TTC549 (cell line): ENCODE measurements around the gene NCBP1.
"Not testable (repeated sequence)": the region's sequence is repeated elsewhere in the genome, so short reads cannot be mapped to it uniquely, and the experiment has no call there.

ENCODE experiments used
- FAIRE-seq: peaks from 2 replicates; lab custom pipeline; 2012; peaks lifted over from hg19 to GRCh38; lab: Jason Lieb, UNC

NCBP1 gene

GRCh38 chr9:97632985-97633858 lies at the start of gene NCBP1, which contains the start of gene TSTD2:
TSS of gene NCBP1 (plus strand) at chr9:97633821. CDS start at chr9:97633882, 61 bp downstream.
TSS of gene TSTD2 (minus strand) at chr9:97633368. CDS start at chr9:97627562, 5,806 bp downstream.
- FAIRE-seq, result peak; percentile 80

- not testable (repeated sequence) for FAIRE-seq
These were observed 48.8 kb upstream of the NCBP1 start for GRCh38 chr9:97584778-97585177.

- FAIRE-seq, result not testable (repeated sequence)
These were observed 46.7 kb upstream of the NCBP1 start for GRCh38 chr9:97586909-97587308.

- no peak for FAIRE-seq
These were observed 42.1 kb upstream of the NCBP1 start for GRCh38 chr9:97591535-97591934.

GRCh38 chr9:97592126-97592525 lies 41.5 kb upstream of the NCBP1 start:
- FAIRE-seq, result no peak

- no peak for FAIRE-seq
These were observed 39.7 kb upstream of the NCBP1 start for GRCh38 chr9:97593960-97594359.

- no peak for FAIRE-seq
These were observed 39.2 kb upstream of the NCBP1 start for GRCh38 chr9:97594381-97594921.

GRCh38 chr9:97596906-97597305 lies 36.7 kb upstream of the NCBP1 start:
- FAIRE-seq, result no peak

- no peak for FAIRE-seq
These were observed 34.9 kb upstream of the NCBP1 start for GRCh38 chr9:97598461-97599288.

GRCh38 chr9:97599314-97599846 lies 34.2 kb upstream of the NCBP1 start:
- no peak for FAIRE-seq

GRCh38 chr9:97600531-97601227 lies 32.9 kb upstream of the NCBP1 start:
- FAIRE-seq, result no peak

- no peak for FAIRE-seq
These were observed 32.3 kb upstream of the NCBP1 start for GRCh38 chr9:97601228-97601898.

- no peak for FAIRE-seq
These were observed 31.2 kb upstream of the NCBP1 start for GRCh38 chr9:97602430-97602829.

- FAIRE-seq, result no peak
These were observed 28.5 kb upstream of the NCBP1 start for GRCh38 chr9:97604901-97605645.

GRCh38 chr9:97615439-97616072 lies 18.1 kb upstream of the NCBP1 start:
- FAIRE-seq, result peak; percentile 83

- no peak for FAIRE-seq
These were observed 15.6 kb upstream of the NCBP1 start for GRCh38 chr9:97617939-97618416.

- FAIRE-seq, result not testable (repeated sequence)
These were observed 13.6 kb upstream of the NCBP1 start for GRCh38 chr9:97620063-97620462.

GRCh38 chr9:97622483-97622882 lies 11.1 kb upstream of the NCBP1 start:
- FAIRE-seq, result not testable (repeated sequence)

GRCh38 chr9:97623946-97624345 lies 9.7 kb upstream of the NCBP1 start:
- FAIRE-seq, result no peak

GRCh38 chr9:97625620-97626019 lies 8.0 kb upstream of the NCBP1 start:
- FAIRE-seq, result no peak
